H1 (cell line): Measurements from ENCODE around the gene QSOX1.

ENCODE experiments used
- ATF2 ChIP-seq: IDR thresholded peaks from 2 replicates; pipeline ENCODE4 v1.6.1; 2012; ENCODE audit warnings: low read length, inconsistent platforms
- CEBPB ChIP-seq: IDR thresholded peaks from 2 replicates; pipeline ENCODE4 v1.6.1; 2012; ENCODE audit warnings: low read depth, low read length
- CREB1 ChIP-seq: IDR thresholded peaks from 2 replicates; pipeline ENCODE4 v1.6.1; 2012; ENCODE audit warnings: inconsistent platforms
- CTCF ChIP-seq, 3 experiments: IDR thresholded peaks; 1 replicate in 2 of 3; 2 replicates in 1 of 3; pipeline versions ENCODE4 v1.5.1 to v1.6.1; 2011; ENCODE audit warnings: low read length in 3 of 3, mild to moderate bottlenecking in 3 of 3, inconsistent platforms in 2 of 3, low read depth in 1 of 3, moderate library complexity in 1 of 3; ENCODE audit not compliant: insufficient read depth in 1 of 3; ENCODE audit errors: control extremely low read depth in 1 of 3
- EP300 ChIP-seq, 2 experiments: IDR thresholded peaks; 1 replicate in 1 of 2; 2 replicates in 1 of 2; pipeline ENCODE4 v1.6.1; 2011 to 2012; ENCODE audit warnings: low read depth in 2 of 2, low read length in 2 of 2, mild to moderate bottlenecking in 2 of 2, borderline replicate concordance in 1 of 2, inconsistent platforms in 1 of 2, moderate library complexity in 1 of 2
- GTF2F1 ChIP-seq: IDR thresholded peaks from 2 replicates; pipeline ENCODE4 v1.6.1; 2012; ENCODE audit warnings: low read depth, low read length, improper control_type of control experiment, borderline replicate concordance
- POLR2A ChIP-seq, 2 experiments: IDR thresholded peaks; 1 replicate in 1 of 2; 2 replicates in 1 of 2; pipeline ENCODE4 v1.6.1; 2011; ENCODE audit warnings: low read depth in 2 of 2, low read length in 2 of 2, mild to moderate bottlenecking in 2 of 2; ENCODE audit errors: control extremely low read depth in 1 of 2
- POLR2AphosphoS5 ChIP-seq: IDR thresholded peaks from 2 replicates; pipeline ENCODE4 v1.6.1; 2011; ENCODE audit warnings: low read depth, low read length
- TAF1 ChIP-seq: IDR thresholded peaks from 2 replicates; pipeline ENCODE4 v1.6.1; 2011; ENCODE audit warnings: mild to moderate bottlenecking, low read depth, low read length
- TEAD4 ChIP-seq: IDR thresholded peaks from 2 replicates; pipeline ENCODE4 v1.6.1; 2012; ENCODE audit warnings: low read depth, low read length, inconsistent platforms, mixed read lengths

- no peak for TF ChIP-seq CEBPB
- 0 out of 2 replicates have a peak, but pooled peaks have one; percentile 18 for TF ChIP-seq POLR2AphosphoS5
- no peak for TF ChIP-seq EP300 (IDR thresholded peaks at IDR 0.05; ENCODE audit: borderline replicate concordance in 1 of 2, low read depth in 2 of 2, low read length in 2 of 2)
- TF ChIP-seq CTCF (IDR thresholded peaks at IDR 0.05; ENCODE audit: control extremely low read depth in 1 of 3, insufficient read depth in 1 of 3, low read depth in 1 of 3, low read length in 3 of 3), result peak; percentile 18 to 64 (median 43); a peak in 3 of 4 replicates
- TF ChIP-seq TEAD4, result 0 out of 2 replicates have a peak, but pooled peaks have one; percentile 18
- peak; percentile 44; the same call in 1 of the 2 replicates for TF ChIP-seq CREB1
- no peak for TF ChIP-seq TAF1
- TF ChIP-seq GTF2F1, result no peak
- no peak for TF ChIP-seq POLR2A (IDR thresholded peaks at IDR 0.05; ENCODE audit: control extremely low read depth in 1 of 2, low read depth in 2 of 2, low read length in 2 of 2)
- no peak for TF ChIP-seq ATF2
Measured at GRCh38 chr1:180167721-180168467, 13.2 kb downstream of the QSOX1 start.
